Measurements from ENCODE around the gene SOCS2.

SOCS2 gene

GRCh38 chr12:93592641-93593406 is 20.3 kb downstream of the SOCS2 start:
- Histone ChIP-seq H3K56ac (ENCODE audit: low read length) (no peak overlapping the region), H4K8ac (ENCODE audit: low read depth, low read length) (no peak overlapping the region), H2BK120ac (ENCODE audit: low read depth, low read length) (no peak overlapping the region), H3K79me1 (ENCODE audit: low read length) (no peaks in the 10 kb centered on the region), H4K5ac (ENCODE audit: low read length) (no peak overlapping the region), H3K36me3 (ENCODE audit: control insufficient read depth, insufficient read depth, low read length) (no peaks in the 10 kb centered on the region), H3K4me2 (ENCODE audit: low read length) (no peak overlapping the region), H2BK5ac (ENCODE audit: low read length) (no peak overlapping the region), H3K79me2 (ENCODE audit: control insufficient read depth, insufficient read depth, low read length) (no peaks in the 10 kb centered on the region), H3K23ac (ENCODE audit: low read length) (no peak overlapping the region), H3K4me3 (ENCODE audit: low read length) (no peak overlapping the region), H3K4me1 (ENCODE audit: control insufficient read depth, low read depth, low read length) (peaks cover 2% of the 10 kb centered on the region), H2BK15ac (replicated peaks; ENCODE audit: low read depth) (no peak overlapping the region), H3K18ac (ENCODE audit: low read length) (no peak overlapping the region), H2AK5ac (ENCODE audit: low read length) (no peak overlapping the region), H3K9ac (ENCODE audit: low read length) (no peak overlapping the region), H3K4ac (ENCODE audit: low read depth, low read length) (no peak overlapping the region), H3K27ac (ENCODE audit: low read depth, low read length) (no peak overlapping the region), H3K27me3 (ENCODE audit: insufficient read depth, low read length, poor library complexity) (no peaks in the 10 kb centered on the region)
- no CpG with 5 or more reads among the region's 6 CpGs for WGBS (ENCODE audit: extremely low coverage, insufficient coverage, low lambda C conversion rate)
- DNase-seq = no peak

GRCh38 chr12:93593843-93594242 is 21.4 kb downstream of the SOCS2 start:
- WGBS (ENCODE audit: extremely low coverage, insufficient coverage, low lambda C conversion rate) = no CpG with 5 or more reads among the region's 2 CpGs
- no peak overlapping the region for H3K9ac ChIP-seq (ENCODE audit: low read length)
- no peak overlapping the region for H3K4me3 ChIP-seq (ENCODE audit: low read length)
- no peak overlapping the region for H3K23ac ChIP-seq (ENCODE audit: low read length)
- H2BK15ac ChIP-seq (replicated peaks; ENCODE audit: low read depth) = no peak overlapping the region
- no peak overlapping the region for H4K5ac ChIP-seq (ENCODE audit: low read length)
- H3K4me2 ChIP-seq (ENCODE audit: low read length) = no peak overlapping the region
- no peak overlapping the region for H3K27ac ChIP-seq (ENCODE audit: low read depth, low read length)
- DNase-seq = no peak
- H3K79me1 ChIP-seq (ENCODE audit: low read length) = no peaks in the 10 kb centered on the region
- H3K18ac ChIP-seq (ENCODE audit: low read length) = no peak overlapping the region
- no peak overlapping the region for H3K56ac ChIP-seq (ENCODE audit: low read length)
- H4K8ac ChIP-seq (ENCODE audit: low read depth, low read length) = no peak overlapping the region
- H3K4ac ChIP-seq (ENCODE audit: low read depth, low read length) = no peak overlapping the region
- H3K79me2 ChIP-seq (ENCODE audit: control insufficient read depth, insufficient read depth, low read length) = no peaks in the 10 kb centered on the region
- H2AK5ac ChIP-seq (ENCODE audit: low read length) = no peak overlapping the region
- H3K36me3 ChIP-seq (ENCODE audit: control insufficient read depth, insufficient read depth, low read length) = no peaks in the 10 kb centered on the region
- no peak overlapping the region for H2BK120ac ChIP-seq (ENCODE audit: low read depth, low read length)
- peaks cover 2% of the 10 kb centered on the region for H3K4me1 ChIP-seq (ENCODE audit: control insufficient read depth, low read depth, low read length)
- no peak overlapping the region for H2BK5ac ChIP-seq (ENCODE audit: low read length)
- H3K27me3 ChIP-seq (ENCODE audit: insufficient read depth, low read length, poor library complexity) = no peaks in the 10 kb centered on the region

- Histone ChIP-seq H4K5ac (ENCODE audit: low read length) (no peak overlapping the region), H3K27me3 (ENCODE audit: insufficient read depth, low read length, poor library complexity) (no peaks in the 10 kb centered on the region), H2BK120ac (ENCODE audit: low read depth, low read length) (no peak overlapping the region), H2AK5ac (ENCODE audit: low read length) (no peak overlapping the region), H3K27ac (ENCODE audit: low read depth, low read length) (no peak overlapping the region), H3K56ac (ENCODE audit: low read length) (no peak overlapping the region), H3K4me3 (ENCODE audit: low read length) (no peak overlapping the region), H2BK5ac (ENCODE audit: low read length) (no peak overlapping the region), H3K4me2 (ENCODE audit: low read length) (no peak overlapping the region), H3K4ac (ENCODE audit: low read depth, low read length) (no peak overlapping the region), H3K18ac (ENCODE audit: low read length) (no peak overlapping the region), H3K79me1 (ENCODE audit: low read length) (no peaks in the 10 kb centered on the region), H4K8ac (ENCODE audit: low read depth, low read length) (no peak overlapping the region), H3K36me3 (ENCODE audit: control insufficient read depth, insufficient read depth, low read length) (no peaks in the 10 kb centered on the region), H3K23ac (ENCODE audit: low read length) (no peak overlapping the region), H3K4me1 (ENCODE audit: control insufficient read depth, low read depth, low read length) (peaks cover 2% of the 10 kb centered on the region), H2BK15ac (replicated peaks; ENCODE audit: low read depth) (no peak overlapping the region), H3K9ac (ENCODE audit: low read length) (no peak overlapping the region), H3K79me2 (ENCODE audit: control insufficient read depth, insufficient read depth, low read length) (no peaks in the 10 kb centered on the region)
- DNase-seq = no peak
- WGBS (ENCODE audit: extremely low coverage, insufficient coverage, low lambda C conversion rate) = no CpG with 5 or more reads among the region's 6 CpGs
Measured at GRCh38 chr12:93594766-93595311, 22.4 kb downstream of the SOCS2 start.

- Histone ChIP-seq H4K5ac (ENCODE audit: low read length) (no peak overlapping the region), H3K4me1 (ENCODE audit: control insufficient read depth, low read depth, low read length) (peaks cover 2% of the 10 kb centered on the region), H2BK120ac (ENCODE audit: low read depth, low read length) (no peak overlapping the region), H3K27me3 (ENCODE audit: insufficient read depth, low read length, poor library complexity) (no peaks in the 10 kb centered on the region), H3K23ac (ENCODE audit: low read length) (no peak overlapping the region), H2BK5ac (ENCODE audit: low read length) (no peak overlapping the region), H3K36me3 (ENCODE audit: control insufficient read depth, insufficient read depth, low read length) (no peaks in the 10 kb centered on the region), H3K9ac (ENCODE audit: low read length) (no peak overlapping the region), H2BK15ac (replicated peaks; ENCODE audit: low read depth) (no peak overlapping the region), H3K4me3 (ENCODE audit: low read length) (no peak overlapping the region), H3K4me2 (ENCODE audit: low read length) (no peak overlapping the region), H3K79me2 (ENCODE audit: control insufficient read depth, insufficient read depth, low read length) (no peaks in the 10 kb centered on the region), H3K79me1 (ENCODE audit: low read length) (no peaks in the 10 kb centered on the region), H3K18ac (ENCODE audit: low read length) (no peak overlapping the region), H3K4ac (ENCODE audit: low read depth, low read length) (no peak overlapping the region), H4K8ac (ENCODE audit: low read depth, low read length) (no peak overlapping the region), H2AK5ac (ENCODE audit: low read length) (no peak overlapping the region), H3K56ac (ENCODE audit: low read length) (no peak overlapping the region), H3K27ac (ENCODE audit: low read depth, low read length) (no peak overlapping the region)
- DNase-seq = no peak
- no CpG with 5 or more reads among the region's 3 CpGs for WGBS (ENCODE audit: extremely low coverage, insufficient coverage, low lambda C conversion rate)
Measured at GRCh38 chr12:93595351-93595750, 22.9 kb downstream of the SOCS2 start.

- H3K27ac ChIP-seq (ENCODE audit: low read depth, low read length) = no peak overlapping the region
- H3K79me1 ChIP-seq (ENCODE audit: low read length) = no peaks in the 10 kb centered on the region
- no peak overlapping the region for H3K23ac ChIP-seq (ENCODE audit: low read length)
- H3K9ac ChIP-seq (ENCODE audit: low read length) = no peak overlapping the region
- H3K4me1 ChIP-seq (ENCODE audit: control insufficient read depth, low read depth, low read length) = peaks cover 2% of the 10 kb centered on the region
- WGBS (ENCODE audit: extremely low coverage, insufficient coverage, low lambda C conversion rate) = no CpG with 5 or more reads among the region's 2 CpGs
- no peak overlapping the region for H2BK120ac ChIP-seq (ENCODE audit: low read depth, low read length)
- H3K56ac ChIP-seq (ENCODE audit: low read length) = no peak overlapping the region
- no peak overlapping the region for H2BK15ac ChIP-seq (replicated peaks; ENCODE audit: low read depth)
- H3K18ac ChIP-seq (ENCODE audit: low read length) = no peak overlapping the region
- no peak for DNase-seq
- H3K36me3 ChIP-seq (ENCODE audit: control insufficient read depth, insufficient read depth, low read length) = no peaks in the 10 kb centered on the region
- no peak overlapping the region for H3K4me3 ChIP-seq (ENCODE audit: low read length)
- H4K8ac ChIP-seq (ENCODE audit: low read depth, low read length) = no peak overlapping the region
- H3K4me2 ChIP-seq (ENCODE audit: low read length) = no peak overlapping the region
- no peak overlapping the region for H4K5ac ChIP-seq (ENCODE audit: low read length)
- H3K4ac ChIP-seq (ENCODE audit: low read depth, low read length) = no peak overlapping the region
- no peak overlapping the region for H2BK5ac ChIP-seq (ENCODE audit: low read length)
- H3K27me3 ChIP-seq (ENCODE audit: insufficient read depth, low read length, poor library complexity) = no peaks in the 10 kb centered on the region
- H3K79me2 ChIP-seq (ENCODE audit: control insufficient read depth, insufficient read depth, low read length) = no peaks in the 10 kb centered on the region
- H2AK5ac ChIP-seq (ENCODE audit: low read length) = no peak overlapping the region
Measured at GRCh38 chr12:93597608-93598007, 25.1 kb downstream of the SOCS2 start.

- Histone ChIP-seq H4K5ac (ENCODE audit: low read length) (no peak overlapping the region), H3K9ac (ENCODE audit: low read length) (no peak overlapping the region), H3K4me2 (ENCODE audit: low read length) (no peak overlapping the region), H3K23ac (ENCODE audit: low read length) (no peak overlapping the region), H3K56ac (ENCODE audit: low read length) (no peak overlapping the region), H2AK5ac (ENCODE audit: low read length) (no peak overlapping the region), H3K27me3 (ENCODE audit: insufficient read depth, low read length, poor library complexity) (no peaks in the 10 kb centered on the region), H2BK5ac (ENCODE audit: low read length) (no peak overlapping the region), H3K4ac (ENCODE audit: low read depth, low read length) (no peak overlapping the region), H3K4me3 (ENCODE audit: low read length) (no peak overlapping the region), H2BK120ac (ENCODE audit: low read depth, low read length) (peak overlapping the region; percentile 28), H4K8ac (ENCODE audit: low read depth, low read length) (no peak overlapping the region), H3K18ac (ENCODE audit: low read length) (no peak overlapping the region), H3K79me2 (ENCODE audit: control insufficient read depth, insufficient read depth, low read length) (no peaks in the 10 kb centered on the region), H3K36me3 (ENCODE audit: control insufficient read depth, insufficient read depth, low read length) (no peaks in the 10 kb centered on the region), H2BK15ac (replicated peaks; ENCODE audit: low read depth) (no peak overlapping the region), H3K27ac (ENCODE audit: low read depth, low read length) (no peak overlapping the region), H3K79me1 (ENCODE audit: low read length) (no peaks in the 10 kb centered on the region), H3K4me1 (ENCODE audit: control insufficient read depth, low read depth, low read length) (no peaks in the 10 kb centered on the region)
- no peak for DNase-seq
- WGBS (ENCODE audit: extremely low coverage, insufficient coverage, low lambda C conversion rate) = no CpG with 5 or more reads among the region's 3 CpGs
Measured at GRCh38 chr12:93599192-93599591, 26.7 kb downstream of the SOCS2 start.

All from mesendoderm (in vitro differentiated cells).